Measurements from ENCODE around the gene INMT.

Gene INMT

DNA sequence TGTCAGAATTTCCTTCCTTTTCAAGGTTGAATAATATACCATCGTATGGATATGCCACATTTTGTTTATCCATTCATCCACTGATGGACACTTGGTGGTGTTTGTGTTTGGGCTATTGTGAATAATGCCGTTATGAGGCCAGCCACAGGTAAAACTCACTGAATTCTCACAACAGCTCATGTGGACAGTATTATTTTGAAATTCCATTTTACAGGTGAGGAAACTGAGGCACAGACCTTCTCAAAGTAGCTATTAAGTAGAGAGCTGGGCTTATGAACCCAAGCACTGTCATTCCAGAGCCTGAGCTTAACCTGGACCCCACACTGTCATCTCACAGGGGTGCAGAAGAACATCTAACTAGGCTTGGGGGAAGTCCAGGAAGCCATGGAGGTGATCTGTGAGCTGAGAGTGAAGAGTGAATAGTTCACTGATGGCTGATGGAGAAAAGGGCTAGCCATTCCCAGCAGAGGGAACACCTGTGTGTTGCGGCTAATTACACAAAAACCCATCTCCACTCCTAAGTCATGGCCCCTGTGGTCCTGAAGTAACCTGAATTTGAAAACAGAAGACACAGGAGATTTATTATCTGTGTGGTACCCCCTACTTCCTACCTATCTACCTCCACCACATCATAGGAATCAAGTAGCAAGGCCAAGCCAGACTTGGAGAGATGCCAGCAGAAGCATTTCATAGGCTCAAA lies 8.7 kb downstream of the INMT start:
- TF ChIP-seq, protein P1, sequence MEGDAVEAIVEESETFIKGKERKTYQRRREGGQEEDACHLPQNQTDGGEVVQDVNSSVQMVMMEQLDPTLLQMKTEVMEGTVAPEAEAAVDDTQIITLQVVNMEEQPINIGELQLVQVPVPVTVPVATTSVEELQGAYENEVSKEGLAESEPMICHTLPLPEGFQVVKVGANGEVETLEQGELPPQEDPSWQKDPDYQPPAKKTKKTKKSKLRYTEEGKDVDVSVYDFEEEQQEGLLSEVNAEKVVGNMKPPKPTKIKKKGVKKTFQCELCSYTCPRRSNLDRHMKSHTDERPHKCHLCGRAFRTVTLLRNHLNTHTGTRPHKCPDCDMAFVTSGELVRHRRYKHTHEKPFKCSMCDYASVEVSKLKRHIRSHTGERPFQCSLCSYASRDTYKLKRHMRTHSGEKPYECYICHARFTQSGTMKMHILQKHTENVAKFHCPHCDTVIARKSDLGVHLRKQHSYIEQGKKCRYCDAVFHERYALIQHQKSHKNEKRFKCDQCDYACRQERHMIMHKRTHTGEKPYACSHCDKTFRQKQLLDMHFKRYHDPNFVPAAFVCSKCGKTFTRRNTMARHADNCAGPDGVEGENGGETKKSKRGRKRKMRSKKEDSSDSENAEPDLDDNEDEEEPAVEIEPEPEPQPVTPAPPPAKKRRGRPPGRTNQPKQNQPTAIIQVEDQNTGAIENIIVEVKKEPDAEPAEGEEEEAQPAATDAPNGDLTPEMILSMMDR (conservative IDR thresholded peaks at IDR 0.05) = no peak
- H3K27ac ChIP-seq = no peak overlapping the region

DNA sequence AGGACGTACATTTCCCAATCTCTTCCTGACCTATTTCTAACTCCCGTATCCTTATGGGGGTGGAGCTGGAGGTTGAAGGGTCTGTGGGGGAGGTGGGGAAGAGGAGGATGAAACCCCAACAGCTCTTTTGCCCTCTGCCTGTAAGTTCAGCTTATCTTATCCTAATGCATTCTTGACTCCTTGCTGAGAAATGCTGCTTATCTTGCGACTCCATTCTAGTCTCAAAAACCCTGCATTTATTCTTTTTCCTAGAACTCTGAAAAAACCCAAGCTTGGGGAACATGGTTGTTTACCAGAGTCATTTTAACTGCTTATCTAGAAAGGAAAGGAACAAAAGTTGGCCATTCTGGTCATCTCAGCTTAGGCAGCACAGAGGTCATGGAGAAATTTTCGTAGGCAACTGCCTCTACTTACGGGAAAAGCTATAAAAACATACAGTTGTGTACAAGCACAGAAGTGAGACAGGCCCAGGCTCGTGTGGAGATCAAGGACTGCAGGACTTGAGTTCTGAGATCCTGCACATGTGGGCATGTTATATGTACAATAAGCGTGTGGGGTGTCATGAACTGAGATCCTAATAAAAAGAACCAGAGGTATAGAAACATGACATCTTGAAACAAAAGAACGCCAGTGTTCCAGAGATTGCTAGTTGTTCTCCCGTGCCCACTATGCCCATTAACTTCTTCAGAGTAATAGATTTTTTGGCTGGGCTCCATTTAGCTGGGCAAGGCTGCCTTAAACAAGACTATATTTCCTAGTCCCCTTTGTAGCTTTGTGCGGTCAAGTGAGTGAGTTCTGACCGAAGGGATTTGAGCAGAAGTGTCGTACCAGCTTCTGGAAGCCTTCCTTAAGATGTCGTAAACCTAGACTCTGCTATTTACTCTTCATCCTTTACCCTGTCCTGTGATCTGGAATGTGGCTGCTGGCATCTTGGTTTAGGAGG lies 9.6 kb downstream of the INMT start:
- no peak overlapping the region for H3K27ac ChIP-seq
- TF ChIP-seq, protein P1 (conservative IDR thresholded peaks at IDR 0.05) = no peak

DNA sequence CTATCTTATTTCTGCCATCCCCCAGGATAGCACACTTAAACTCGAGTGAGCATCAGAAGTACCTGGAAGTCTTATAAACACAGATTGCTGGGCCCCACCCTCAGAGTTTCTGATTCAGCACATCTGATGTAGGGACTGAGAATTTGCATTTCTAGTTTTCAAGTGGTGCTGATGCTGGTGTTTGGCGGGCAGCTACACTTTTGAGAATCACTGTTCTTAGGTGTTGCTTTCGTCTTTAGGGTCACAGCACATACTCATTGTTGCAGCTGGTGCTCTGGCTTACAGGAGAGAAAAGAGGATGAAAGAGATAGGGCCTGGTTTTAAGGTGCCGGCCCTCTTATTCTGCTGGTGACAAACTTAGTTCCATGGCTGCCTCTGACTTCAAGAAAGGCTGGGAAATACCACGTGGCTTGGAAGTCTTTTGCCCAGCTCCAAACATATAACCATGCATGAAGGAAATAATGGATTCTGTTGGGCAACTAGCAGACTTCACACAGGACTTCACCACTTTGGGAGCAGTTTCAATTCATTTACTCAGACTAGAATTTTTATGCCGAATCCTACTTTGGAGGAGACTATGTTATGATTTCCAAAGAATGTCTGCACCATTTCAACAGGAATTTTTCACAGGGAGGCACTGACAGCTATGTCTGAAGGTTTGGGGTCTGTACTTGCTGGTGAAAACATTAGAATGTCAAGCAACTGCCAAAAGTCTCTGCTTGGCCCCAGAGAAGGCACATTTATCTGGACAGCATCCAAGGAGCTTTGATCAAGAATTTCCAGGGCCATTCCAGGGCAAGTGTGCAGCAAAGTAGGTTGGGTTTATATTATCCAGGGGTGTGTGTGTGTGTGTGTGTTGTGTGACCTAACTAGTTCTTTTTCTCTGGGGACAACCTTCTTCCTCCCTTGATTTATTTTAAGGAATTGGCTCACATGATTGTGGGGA lies 12.4 kb downstream of the INMT start:
- TF ChIP-seq, protein P1 (conservative IDR thresholded peaks at IDR 0.05) = no peak
- H3K27ac ChIP-seq = peak overlapping the region; percentile 24; the same call in 1 of the 2 replicates

DNA sequence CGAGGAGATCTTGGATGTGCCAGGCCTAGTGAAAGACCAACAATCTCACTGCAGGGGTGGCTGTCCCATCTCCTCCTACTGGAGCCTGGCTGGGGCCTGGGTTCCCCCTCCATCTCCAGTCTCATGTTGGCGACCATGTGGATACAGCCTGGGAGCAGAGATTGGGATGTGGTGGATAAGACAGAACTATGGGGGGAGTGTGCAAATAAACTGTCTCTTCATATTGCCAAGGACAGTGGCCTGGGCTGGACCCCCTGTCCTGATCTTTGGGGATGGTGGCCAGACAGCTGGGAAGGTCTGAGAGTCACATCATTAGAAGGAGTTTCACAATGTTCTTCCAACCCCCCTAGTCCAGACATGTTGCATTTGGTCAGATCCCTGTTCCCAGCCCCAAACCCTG lies 13.5 kb downstream of the INMT start:
- TF ChIP-seq, protein P1 (conservative IDR thresholded peaks at IDR 0.05) = no peak
- H3K27ac ChIP-seq = peak overlapping the region; percentile 24; the same call in 1 of the 2 replicates

DNA sequence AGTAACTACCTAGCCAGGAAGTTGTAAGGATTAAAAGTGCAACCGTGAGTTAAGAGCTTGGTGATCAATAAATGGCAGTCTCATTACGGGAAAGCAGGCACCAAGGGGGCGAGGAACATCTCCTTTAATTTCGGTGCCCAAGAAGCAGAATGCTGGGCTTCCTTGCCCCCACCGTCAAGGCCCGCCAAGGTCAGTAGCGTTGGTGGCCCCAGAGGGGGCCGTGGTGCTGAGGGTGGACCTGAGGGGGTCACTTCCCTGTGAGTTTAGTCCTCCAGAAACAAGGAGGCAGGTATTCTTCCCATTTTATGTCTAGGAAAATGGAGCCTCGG lies 18.9 kb downstream of the INMT start:
- TF ChIP-seq, protein P1 (conservative IDR thresholded peaks at IDR 0.05) = no peak
- H3K27ac ChIP-seq = peak overlapping the region; percentile 80

DNA sequence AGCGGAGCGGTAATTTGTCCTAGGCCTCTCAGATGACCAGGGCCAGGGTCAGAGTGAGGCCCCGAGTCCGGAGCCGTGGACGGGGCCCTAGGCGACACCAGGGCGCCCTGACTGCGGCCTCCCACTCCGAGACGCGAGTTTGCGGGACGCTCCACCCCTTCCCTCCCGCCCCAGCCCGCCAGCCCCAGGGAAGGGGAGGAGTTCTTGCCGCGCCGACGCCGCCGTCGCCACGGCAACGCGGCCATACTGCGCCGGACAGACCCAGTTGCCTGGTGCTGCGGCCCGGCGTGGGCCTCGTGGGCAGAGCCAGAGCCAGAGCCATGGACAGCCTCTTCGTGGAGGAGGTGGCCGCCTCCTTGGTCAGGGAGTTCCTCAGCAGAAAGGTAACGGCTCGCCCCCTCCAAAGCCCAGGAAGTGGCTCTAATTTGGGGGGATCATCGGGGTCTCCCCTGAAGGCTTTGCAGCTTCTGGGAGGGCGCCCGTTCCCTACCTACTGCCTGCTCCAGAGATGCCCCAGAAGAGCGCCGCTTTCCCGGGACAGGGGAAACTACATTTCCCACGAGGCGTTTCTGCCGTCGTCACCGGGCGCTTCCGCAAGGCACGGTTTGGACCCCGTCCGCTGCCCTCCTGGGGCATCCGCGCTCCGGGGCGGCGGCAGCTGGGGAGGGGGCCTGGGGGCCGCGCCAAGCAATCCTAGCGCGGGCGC lies 19.4 kb downstream of the INMT start, which contains the start of gene MINDY4:
Gene MINDY4, plus strand, starts transcription at position 244 of the 706 bp plus-strand sequence. Its CDS starts 77 bp downstream, at position 321.
- peak within 1 kb of the TSS; percentile 80 for H3K27ac ChIP-seq
- TF ChIP-seq, protein P1 (conservative IDR thresholded peaks at IDR 0.05) = no peak

Data from VCaP (cell line).